ENCODE results near the gene FOXB1.

DNA sequence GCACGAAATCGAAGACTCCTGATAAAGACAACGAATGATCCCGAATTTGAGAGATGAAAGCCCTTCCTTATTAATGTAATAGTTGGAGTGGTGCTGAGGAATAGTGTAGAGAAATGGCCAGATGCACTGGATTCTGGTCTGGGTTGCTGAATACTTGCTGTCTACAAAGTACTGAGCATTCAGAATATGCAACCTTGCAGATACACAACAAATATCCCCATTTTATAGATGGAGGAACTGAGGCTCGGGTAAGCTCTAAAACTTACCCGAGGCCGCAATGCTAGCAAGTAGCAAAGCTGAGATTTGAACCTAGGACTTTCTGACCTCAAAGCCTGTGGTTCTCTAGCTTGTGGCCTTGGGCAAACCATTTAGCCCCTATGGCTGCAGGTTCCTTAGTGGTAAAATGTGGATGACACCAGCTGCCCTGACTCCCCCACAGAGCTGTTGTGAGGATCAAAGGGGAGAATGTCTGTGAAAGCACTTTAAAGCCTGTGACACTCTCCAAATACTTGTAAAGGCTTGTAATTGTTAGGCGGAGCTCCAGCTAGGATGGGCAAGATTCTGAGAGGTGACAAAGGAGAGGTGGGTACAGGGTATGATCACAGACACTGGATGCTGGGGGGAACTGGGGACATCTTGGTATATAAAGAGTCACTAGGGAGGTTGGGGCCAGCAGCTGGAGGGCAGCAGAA is 39.8 kb downstream of the FOXB1 start:
- TF ChIP-seq, protein P1, sequence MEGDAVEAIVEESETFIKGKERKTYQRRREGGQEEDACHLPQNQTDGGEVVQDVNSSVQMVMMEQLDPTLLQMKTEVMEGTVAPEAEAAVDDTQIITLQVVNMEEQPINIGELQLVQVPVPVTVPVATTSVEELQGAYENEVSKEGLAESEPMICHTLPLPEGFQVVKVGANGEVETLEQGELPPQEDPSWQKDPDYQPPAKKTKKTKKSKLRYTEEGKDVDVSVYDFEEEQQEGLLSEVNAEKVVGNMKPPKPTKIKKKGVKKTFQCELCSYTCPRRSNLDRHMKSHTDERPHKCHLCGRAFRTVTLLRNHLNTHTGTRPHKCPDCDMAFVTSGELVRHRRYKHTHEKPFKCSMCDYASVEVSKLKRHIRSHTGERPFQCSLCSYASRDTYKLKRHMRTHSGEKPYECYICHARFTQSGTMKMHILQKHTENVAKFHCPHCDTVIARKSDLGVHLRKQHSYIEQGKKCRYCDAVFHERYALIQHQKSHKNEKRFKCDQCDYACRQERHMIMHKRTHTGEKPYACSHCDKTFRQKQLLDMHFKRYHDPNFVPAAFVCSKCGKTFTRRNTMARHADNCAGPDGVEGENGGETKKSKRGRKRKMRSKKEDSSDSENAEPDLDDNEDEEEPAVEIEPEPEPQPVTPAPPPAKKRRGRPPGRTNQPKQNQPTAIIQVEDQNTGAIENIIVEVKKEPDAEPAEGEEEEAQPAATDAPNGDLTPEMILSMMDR (IDR thresholded peaks at IDR 0.05; ENCODE audit: low read depth, low read length): no peak
- no peak for TF ChIP-seq EZH2phosphoT487 (IDR thresholded peaks at IDR 0.05; ENCODE audit: low read depth)
